C4-2B (cell line): ENCODE data around the gene TRERF1.

Experiments used
- H3K27ac ChIP-seq: fragments of 450-650 bp; 2 replicates; pipeline ENCODE4 v1.5.1; 2017
- ZFX ChIP-seq: fragments of 450-650 bp; IDR thresholded peaks from 2 replicates; pipeline ENCODE4 v1.6.1; 2017
- TF ChIP-seq, protein P1 (sequence below): fragments of 450-650 bp; conservative IDR thresholded peaks from 2 replicates; pipeline ENCODE4 v1.5.1; 2017; ENCODE audit warnings: mild to moderate bottlenecking

The TRERF1 gene

GRCh38 chr6:42352856-42353564 lies 98.7 kb downstream of the TRERF1 start:
- TF ChIP-seq, protein P1, sequence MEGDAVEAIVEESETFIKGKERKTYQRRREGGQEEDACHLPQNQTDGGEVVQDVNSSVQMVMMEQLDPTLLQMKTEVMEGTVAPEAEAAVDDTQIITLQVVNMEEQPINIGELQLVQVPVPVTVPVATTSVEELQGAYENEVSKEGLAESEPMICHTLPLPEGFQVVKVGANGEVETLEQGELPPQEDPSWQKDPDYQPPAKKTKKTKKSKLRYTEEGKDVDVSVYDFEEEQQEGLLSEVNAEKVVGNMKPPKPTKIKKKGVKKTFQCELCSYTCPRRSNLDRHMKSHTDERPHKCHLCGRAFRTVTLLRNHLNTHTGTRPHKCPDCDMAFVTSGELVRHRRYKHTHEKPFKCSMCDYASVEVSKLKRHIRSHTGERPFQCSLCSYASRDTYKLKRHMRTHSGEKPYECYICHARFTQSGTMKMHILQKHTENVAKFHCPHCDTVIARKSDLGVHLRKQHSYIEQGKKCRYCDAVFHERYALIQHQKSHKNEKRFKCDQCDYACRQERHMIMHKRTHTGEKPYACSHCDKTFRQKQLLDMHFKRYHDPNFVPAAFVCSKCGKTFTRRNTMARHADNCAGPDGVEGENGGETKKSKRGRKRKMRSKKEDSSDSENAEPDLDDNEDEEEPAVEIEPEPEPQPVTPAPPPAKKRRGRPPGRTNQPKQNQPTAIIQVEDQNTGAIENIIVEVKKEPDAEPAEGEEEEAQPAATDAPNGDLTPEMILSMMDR: no peak
- TF ChIP-seq ZFX: no peak
- no peak overlapping the region for H3K27ac ChIP-seq

DNA sequence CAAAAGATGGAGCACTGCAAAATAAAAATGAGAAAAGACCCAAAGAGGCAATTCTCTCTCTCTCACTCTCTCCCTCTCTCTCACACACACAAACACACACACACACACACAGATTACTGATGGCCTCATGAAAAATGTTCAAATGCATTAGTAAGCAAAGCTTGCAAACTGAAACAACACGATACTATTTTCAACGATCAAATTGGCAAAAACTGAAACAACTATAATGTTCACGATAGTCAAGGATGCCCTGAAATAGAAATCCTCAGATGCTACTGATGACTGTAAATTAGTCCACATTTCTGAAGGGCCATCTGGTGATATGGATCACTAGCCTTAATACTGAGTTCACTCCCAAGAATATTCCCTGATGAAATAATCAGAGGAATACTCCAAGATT lies 100.8 kb downstream of the TRERF1 start:
- H3K27ac ChIP-seq: no peak overlapping the region

DNA sequence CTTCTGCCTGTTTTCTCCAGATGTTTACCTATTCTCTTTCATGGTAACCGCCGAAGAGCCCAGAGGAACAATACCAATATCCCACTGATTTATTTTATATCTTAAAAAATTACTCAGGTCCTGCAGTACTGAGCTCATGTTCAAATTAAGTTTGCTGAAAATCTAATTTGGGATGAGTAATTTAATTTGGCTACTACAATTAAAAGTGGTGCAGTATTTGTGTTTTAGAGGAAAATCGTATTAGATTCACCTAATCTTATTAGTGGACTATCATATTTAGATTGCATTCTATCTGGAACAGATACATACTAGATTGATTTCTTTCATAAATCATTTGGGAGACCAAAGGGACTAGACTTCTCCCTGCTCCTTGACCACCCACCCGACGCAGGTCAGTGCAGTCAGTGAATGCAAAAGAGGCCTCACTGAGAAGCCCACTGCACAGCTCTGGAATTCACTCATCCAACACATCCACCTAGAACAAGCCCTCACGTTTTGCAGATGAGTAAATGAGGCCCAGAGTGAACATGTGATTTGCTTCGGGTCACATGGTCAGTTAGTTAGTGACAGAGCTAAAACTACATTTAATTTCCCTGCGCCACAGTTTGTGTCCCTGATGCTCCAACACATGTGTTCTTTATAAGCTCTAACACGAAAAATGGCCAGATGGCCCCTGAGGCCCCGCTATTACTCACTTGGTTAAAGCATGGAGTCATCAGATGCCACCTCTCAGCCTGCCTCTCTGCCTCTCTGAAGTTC lies 101.8 kb downstream of the TRERF1 start:
- no peak overlapping the region for H3K27ac ChIP-seq
- TF ChIP-seq ZFX: no peak
- TF ChIP-seq, protein P1: no peak

More for the DNA sequence above, 100.8 kb downstream of the TRERF1 start:
- no peak for TF ChIP-seq ZFX
- TF ChIP-seq, protein P1: no peak

DNA sequence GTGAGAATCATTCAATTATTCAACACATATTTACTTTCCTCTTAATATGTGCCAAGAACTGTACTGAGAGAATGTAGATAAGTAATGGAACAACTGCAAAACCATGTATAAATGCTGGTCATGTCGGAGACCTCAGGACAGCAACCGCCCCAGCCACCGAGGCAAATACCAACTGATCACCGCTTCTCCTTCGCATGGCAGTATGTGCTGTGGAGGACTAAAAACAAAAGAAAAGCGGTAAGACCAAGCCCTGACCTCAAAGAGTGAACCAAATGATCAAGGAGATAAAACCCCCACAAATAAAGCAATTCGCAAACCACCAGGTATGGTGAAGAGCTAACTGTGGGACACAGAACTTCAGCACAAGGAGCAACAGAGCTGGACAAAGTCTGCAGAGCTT lies 104.3 kb downstream of the TRERF1 start:
- TF ChIP-seq, protein P1: no peak
- TF ChIP-seq ZFX: no peak
- no peak overlapping the region for H3K27ac ChIP-seq

DNA sequence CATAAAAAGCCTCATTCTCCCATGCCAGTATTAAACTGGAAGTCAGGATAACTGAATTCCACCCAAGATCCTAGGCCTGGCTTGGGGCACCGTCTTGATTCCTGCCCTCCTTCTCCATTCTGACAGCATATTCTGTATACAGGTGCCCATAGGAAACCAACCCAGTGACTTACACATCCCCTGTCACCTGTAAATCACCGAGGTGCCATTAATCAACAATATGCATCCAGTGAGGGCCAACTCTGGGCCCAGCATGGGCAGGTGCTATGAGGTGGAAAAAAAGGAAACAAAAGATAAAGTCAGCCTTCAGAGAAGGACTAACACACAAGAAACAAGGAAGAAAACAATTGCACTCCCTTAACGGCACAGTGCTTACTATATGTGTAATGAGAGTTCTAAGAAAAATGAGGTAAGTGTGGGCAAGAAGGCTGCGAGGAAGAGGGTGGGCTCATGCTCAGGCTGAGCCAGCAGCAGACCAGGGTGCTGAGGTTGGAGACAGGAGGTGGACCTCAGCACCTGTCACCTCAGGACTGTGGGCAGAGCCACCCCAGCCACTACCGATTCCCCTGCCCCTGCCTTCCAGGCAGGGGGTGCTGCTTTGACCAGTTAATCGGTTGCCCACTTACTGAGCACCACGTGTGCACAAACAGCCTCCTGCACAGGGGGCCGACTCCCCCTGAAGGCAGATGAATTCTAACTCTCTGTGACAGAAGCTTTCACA lies 105.9 kb downstream of the TRERF1 start:
- H3K27ac ChIP-seq: no peak overlapping the region
- TF ChIP-seq, protein P1: no peak
- TF ChIP-seq ZFX: no peak

- no peak overlapping the region for H3K27ac ChIP-seq
- no peak for TF ChIP-seq ZFX
- TF ChIP-seq, protein P1: no peak
Observed at GRCh38 chr6:42344756-42345155, 107.0 kb downstream of the TRERF1 start.
